ENCODE results near the gene SIL1.
"Not testable (repeated sequence)": the region's sequence is repeated elsewhere in the genome, so short reads cannot be mapped to it uniquely, and the experiment has no call there.

SIL1 gene

GRCh38 chr5:139171779-139172404 is 26.3 kb downstream of the SIL1 start:
- peaks cover 11% of the 10 kb centered on the region for H3K9me3 Mint-ChIP-seq
- no peaks in the 10 kb centered on the region for H3K27me3 Mint-ChIP-seq
- H3K4me1 Mint-ChIP-seq, result peaks cover 12% of the 10 kb centered on the region
- no peak overlapping the region for H3K4me3 Mint-ChIP-seq
- H3K27ac Mint-ChIP-seq, result no peak overlapping the region
- H3K36me3 Mint-ChIP-seq, result peaks cover 40% of the 10 kb centered on the region
- no peak for ATAC-seq

GRCh38 chr5:139167952-139168720 is 30.0 kb downstream of the SIL1 start:
- H3K9me3 Mint-ChIP-seq, result peaks cover 7% of the 10 kb centered on the region
- H3K36me3 Mint-ChIP-seq, result peaks cover 24% of the 10 kb centered on the region
- H3K27ac Mint-ChIP-seq, result no peak overlapping the region
- no peak for ATAC-seq
- no peak overlapping the region for H3K4me3 Mint-ChIP-seq
- H3K27me3 Mint-ChIP-seq, result no peaks in the 10 kb centered on the region
- H3K4me1 Mint-ChIP-seq, result no peaks in the 10 kb centered on the region

GRCh38 chr5:139167533-139167932 is 30.6 kb downstream of the SIL1 start:
- Mint-ChIP-seq H3K27ac (no peak overlapping the region), H3K36me3 (peaks cover 26% of the 10 kb centered on the region)

GRCh38 chr5:139167063-139167462 is 31.1 kb downstream of the SIL1 start:
- H3K27ac Mint-ChIP-seq, result no peak overlapping the region
- no peaks in the 10 kb centered on the region for H3K4me1 Mint-ChIP-seq
- H3K4me3 Mint-ChIP-seq, result no peak overlapping the region
- no peaks in the 10 kb centered on the region for H3K27me3 Mint-ChIP-seq
- peaks cover 22% of the 10 kb centered on the region for H3K36me3 Mint-ChIP-seq
- ATAC-seq, result no peak
- peaks cover 4% of the 10 kb centered on the region for H3K9me3 Mint-ChIP-seq

More at GRCh38 chr5:139167533-139167932, 30.6 kb downstream of the SIL1 start:
- Mint-ChIP-seq H3K27me3 (no peaks in the 10 kb centered on the region), H3K4me3 (no peak overlapping the region), H3K9me3 (peaks cover 5% of the 10 kb centered on the region), H3K4me1 (no peaks in the 10 kb centered on the region)
- ATAC-seq, result no peak

- not testable (repeated sequence) for H3K27ac Mint-ChIP-seq, H3K4me3 Mint-ChIP-seq, H3K4me1 Mint-ChIP-seq, ATAC-seq, H3K9me3 Mint-ChIP-seq, H3K27me3 Mint-ChIP-seq
- peaks cover 16% of the 10 kb centered on the region for H3K36me3 Mint-ChIP-seq
Observed at GRCh38 chr5:139164897-139165296, 33.3 kb downstream of the SIL1 start.

- Mint-ChIP-seq H3K4me1 (peaks cover 7% of the 10 kb centered on the region), H3K36me3 (peaks cover 11% of the 10 kb centered on the region), H3K27me3 (no peaks in the 10 kb centered on the region), H3K27ac (no peak overlapping the region), H3K4me3 (no peak overlapping the region), H3K9me3 (no peaks in the 10 kb centered on the region)
- ATAC-seq, result no peak
Observed at GRCh38 chr5:139164020-139164419, 34.1 kb downstream of the SIL1 start.

GRCh38 chr5:139162448-139162847 is 35.7 kb downstream of the SIL1 start:
- Mint-ChIP-seq H3K27me3 (no peaks in the 10 kb centered on the region), H3K9me3 (no peaks in the 10 kb centered on the region), H3K4me3 (no peak overlapping the region), H3K4me1 (peaks cover 7% of the 10 kb centered on the region), H3K36me3 (peaks cover 16% of the 10 kb centered on the region), H3K27ac (no peak overlapping the region)
- ATAC-seq, result no peak

GRCh38 chr5:139158791-139159190 is 39.4 kb downstream of the SIL1 start:
- no peaks in the 10 kb centered on the region for H3K27me3 Mint-ChIP-seq
- peaks cover 7% of the 10 kb centered on the region for H3K4me1 Mint-ChIP-seq
- H3K4me3 Mint-ChIP-seq, result no peak overlapping the region
- H3K9me3 Mint-ChIP-seq, result no peaks in the 10 kb centered on the region
- ATAC-seq, result no peak
- H3K36me3 Mint-ChIP-seq, result peaks cover 27% of the 10 kb centered on the region
- no peak overlapping the region for H3K27ac Mint-ChIP-seq

- Mint-ChIP-seq H3K9me3 (no peaks in the 10 kb centered on the region), H3K36me3 (peaks cover 22% of the 10 kb centered on the region), H3K4me1 (peaks cover 7% of the 10 kb centered on the region), H3K27me3 (no peaks in the 10 kb centered on the region), H3K4me3 (no peak overlapping the region), H3K27ac (no peak overlapping the region)
- ATAC-seq, result no peak
Observed at GRCh38 chr5:139157556-139157955, 40.6 kb downstream of the SIL1 start.

GRCh38 chr5:139156814-139157213 is 41.4 kb downstream of the SIL1 start:
- Mint-ChIP-seq H3K9me3 (no peaks in the 10 kb centered on the region), H3K4me3 (no peak overlapping the region), H3K27me3 (no peaks in the 10 kb centered on the region), H3K27ac (no peak overlapping the region), H3K36me3 (peaks cover 21% of the 10 kb centered on the region), H3K4me1 (peaks cover 7% of the 10 kb centered on the region)
- no peak for ATAC-seq

GRCh38 chr5:139155333-139155732 is 42.8 kb downstream of the SIL1 start:
- Mint-ChIP-seq H3K36me3 (peaks cover 21% of the 10 kb centered on the region), H3K9me3 (no peaks in the 10 kb centered on the region), H3K27me3 (no peaks in the 10 kb centered on the region), H3K27ac (no peak overlapping the region), H3K4me3 (no peak overlapping the region), H3K4me1 (peaks cover 6% of the 10 kb centered on the region)
- no peak for ATAC-seq

- peaks cover 9% of the 10 kb centered on the region for H3K4me1 Mint-ChIP-seq
- H3K4me3 Mint-ChIP-seq, result no peak overlapping the region
- H3K27me3 Mint-ChIP-seq, result no peaks in the 10 kb centered on the region
- no peaks in the 10 kb centered on the region for H3K9me3 Mint-ChIP-seq
- ATAC-seq, result no peak
- peaks cover 7% of the 10 kb centered on the region for H3K36me3 Mint-ChIP-seq
- no peak overlapping the region for H3K27ac Mint-ChIP-seq
Observed at GRCh38 chr5:139151902-139152301, 46.3 kb downstream of the SIL1 start.

GRCh38 chr5:139150367-139150999 is 47.7 kb downstream of the SIL1 start:
- Mint-ChIP-seq H3K27ac (no peak overlapping the region), H3K27me3 (no peaks in the 10 kb centered on the region), H3K4me3 (no peak overlapping the region), H3K36me3 (no peaks in the 10 kb centered on the region), H3K4me1 (peaks cover 10% of the 10 kb centered on the region), H3K9me3 (no peaks in the 10 kb centered on the region)
- ATAC-seq, result no peak

- Mint-ChIP-seq H3K27me3 (no peaks in the 10 kb centered on the region), H3K27ac (no peak overlapping the region), H3K4me3 (no peak overlapping the region), H3K36me3 (no peaks in the 10 kb centered on the region), H3K9me3 (no peaks in the 10 kb centered on the region), H3K4me1 (peaks cover 10% of the 10 kb centered on the region)
- no peak for ATAC-seq
Observed at GRCh38 chr5:139149477-139150199, 48.5 kb downstream of the SIL1 start.

GRCh38 chr5:139148986-139149385 is 49.2 kb downstream of the SIL1 start:
- Mint-ChIP-seq H3K27me3 (no peaks in the 10 kb centered on the region), H3K9me3 (no peaks in the 10 kb centered on the region), H3K36me3 (no peaks in the 10 kb centered on the region), H3K27ac (no peak overlapping the region), H3K4me3 (no peak overlapping the region), H3K4me1 (peaks cover 10% of the 10 kb centered on the region)
- no peak for ATAC-seq

Data from stimulated activated memory B cell treated with anti-CD40 and anti-IgM and Interleukin-4, amounts not matched to agents 10 μg/mL and 1 μg/mL and 100 μg/mL, for 72 hours (primary cell).